PC-3 (cell line): ENCODE results near the gene CCL27.

Experiments
- CTCF ChIP-seq: fragments of 300-600 bp; sonication (generic); conservative IDR thresholded peaks from 2 replicates; pipeline ENCODE4 v1.5.1; 2017; ENCODE audit warnings: antibody characterized with exemption, low read depth, mild to moderate bottlenecking, low read length
- EZH2 ChIP-seq: fragments of 300-600 bp; sonication (generic); IDR thresholded peaks from one replicate; pipeline ENCODE4 v1.6.1; 2017; ENCODE audit warnings: antibody characterized with exemption, mild to moderate bottlenecking, low read length; ENCODE audit not compliant: unreplicated experiment
- EZH2phosphoT487 ChIP-seq: fragments of 300-600 bp; sonication (generic); IDR thresholded peaks from 2 replicates; pipeline ENCODE4 v1.6.1; 2018; ENCODE audit warnings: mild to moderate bottlenecking, antibody characterized with exemption, low read length, borderline replicate concordance

- TF ChIP-seq EZH2 = no peak
- TF ChIP-seq CTCF = peak; percentile 51
- no peak for TF ChIP-seq EZH2phosphoT487
Observed at GRCh38 chr9:34646211-34647083, 16.0 kb downstream of the CCL27 start, which contains the start of gene GALT.
